Loucy (cell line): ENCODE results near the gene ELP6.

Experiments
- H2AFZ ChIP-seq: fragments of 200-600 bp; sonication (generic); 2 replicates; pipeline ENCODE4 v1.6.0; 2016; ENCODE audit warnings: antibody characterized with exemption, mild to moderate bottlenecking, low read length, moderate library complexity
- H3F3A ChIP-seq: fragments of 200-600 bp; 2 replicates; pipeline ENCODE4 v1.6.0; 2016; ENCODE audit warnings: antibody characterized with exemption, low read depth, mild to moderate bottlenecking
- H3K27me3 ChIP-seq: fragments of 200-600 bp; sonication (generic); 2 replicates; pipeline ENCODE4 v1.6.1; 2014; ENCODE audit warnings: low read length, mild to moderate bottlenecking; ENCODE audit not compliant: insufficient read depth, poor library complexity, severe bottlenecking
- H3K36me3 ChIP-seq: fragments of 200-600 bp; sonication (generic); 2 replicates; pipeline ENCODE4 v1.6.1; 2016; ENCODE audit warnings: low read length; ENCODE audit not compliant: insufficient read depth
- H3K4me1 ChIP-seq: fragments of 200-600 bp; sonication (generic); 2 replicates; pipeline ENCODE4 v1.5.1; 2014; ENCODE audit warnings: low read length, mild to moderate bottlenecking; ENCODE audit not compliant: insufficient read depth, poor library complexity, severe bottlenecking
- H3K4me2 ChIP-seq: fragments of 200-600 bp; sonication (generic); 2 replicates; pipeline ENCODE4 v1.6.0; 2014; ENCODE audit warnings: antibody characterized with exemption, low read length, low read depth, mild to moderate bottlenecking; ENCODE audit not compliant: poor library complexity, severe bottlenecking
- H3K4me3 ChIP-seq: fragments of 200-600 bp; sonication (generic); 2 replicates; pipeline ENCODE4 v1.5.1; 2014; ENCODE audit warnings: low read length, mild to moderate bottlenecking, mixed read lengths; ENCODE audit not compliant: poor library complexity, severe bottlenecking
- H3K79me2 ChIP-seq: fragments of 200-600 bp; sonication (generic); 2 replicates; pipeline ENCODE4 v1.6.1; 2014; ENCODE audit warnings: low read length; ENCODE audit not compliant: insufficient read depth
- H3K9ac ChIP-seq: fragments of 200-600 bp; sonication (generic); 2 replicates; pipeline ENCODE4 v1.6.0; 2014; ENCODE audit warnings: mild to moderate bottlenecking, low read depth, low read length, moderate library complexity; ENCODE audit not compliant: poor library complexity, severe bottlenecking
- H3K9me2 ChIP-seq: fragments of 200-600 bp; sonication (generic); replicated peaks from 2 replicates; pipeline ENCODE4 v1.6.1; 2016; ENCODE audit warnings: low read depth, low read length, mixed read lengths
- H3K9me3 ChIP-seq: fragments of 200-600 bp; sonication (generic); 2 replicates; pipeline ENCODE4 v1.6.1; 2014; ENCODE audit warnings: mild to moderate bottlenecking, antibody characterized with exemption, low read length, low read depth; ENCODE audit not compliant: insufficient read depth
- H4K20me1 ChIP-seq: fragments of 200-600 bp; sonication (generic); 2 replicates; pipeline ENCODE4 v1.6.0; 2014; ENCODE audit warnings: antibody characterized with exemption, low read length, mild to moderate bottlenecking; ENCODE audit not compliant: insufficient read depth, poor library complexity, severe bottlenecking
- CTCF ChIP-seq: fragments of 200-600 bp; sonication (generic); conservative IDR thresholded peaks from 2 replicates; pipeline ENCODE4 v1.5.1; 2014; ENCODE audit warnings: mild to moderate bottlenecking, antibody characterized with exemption, low read length
- EZH2phosphoT487 ChIP-seq: fragments of 200-600 bp; IDR thresholded peaks from 2 replicates; pipeline ENCODE4 v1.6.1; 2018; ENCODE audit warnings: antibody characterized with exemption, mild to moderate bottlenecking, moderate library complexity, borderline replicate concordance

Gene ELP6

GRCh38 chr3:47540281-47540680 lies 26.8 kb upstream of the ELP6 start:
- H3K27me3 ChIP-seq = no peaks in the 10 kb centered on the region
- H3K4me1 ChIP-seq = no peaks in the 10 kb centered on the region
- no peaks in the 10 kb centered on the region for H3K9me3 ChIP-seq
- TF ChIP-seq EZH2phosphoT487 = no peak
- no peak for TF ChIP-seq CTCF
- H3K36me3 ChIP-seq = no peaks in the 10 kb centered on the region
- no peak overlapping the region for H3K4me2 ChIP-seq
- no peak overlapping the region for H2AFZ ChIP-seq
- H3F3A ChIP-seq = no peaks in the 10 kb centered on the region
- no peaks in the 10 kb centered on the region for H3K9me2 ChIP-seq
- H3K9ac ChIP-seq = no peak overlapping the region
- no peak overlapping the region for H3K4me3 ChIP-seq
- no peaks in the 10 kb centered on the region for H4K20me1 ChIP-seq
- H3K79me2 ChIP-seq = no peaks in the 10 kb centered on the region

DNA sequence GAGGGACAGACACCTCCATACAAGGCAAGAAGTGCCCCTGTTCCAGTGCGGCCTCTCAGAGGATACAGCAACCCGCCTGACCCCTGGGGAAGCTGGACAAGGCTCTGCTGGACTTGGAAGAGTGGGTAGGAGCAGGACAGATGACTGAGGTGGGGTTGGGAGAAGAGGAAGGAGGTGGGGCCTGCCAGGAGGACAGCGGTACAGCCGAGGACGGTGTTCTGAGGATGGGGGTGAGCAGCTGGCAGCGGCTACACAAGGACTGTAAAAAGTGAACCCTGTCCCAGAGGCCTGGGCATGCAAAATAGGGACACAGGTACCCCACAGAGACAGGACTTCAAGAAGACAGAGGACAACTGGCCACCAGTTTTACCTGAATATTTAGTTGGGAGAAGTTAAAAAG lies 23.5 kb upstream of the ELP6 start:
- H3K4me1 ChIP-seq = no peaks in the 10 kb centered on the region
- H2AFZ ChIP-seq = no peak overlapping the region
- H3K27me3 ChIP-seq = no peaks in the 10 kb centered on the region

DNA sequence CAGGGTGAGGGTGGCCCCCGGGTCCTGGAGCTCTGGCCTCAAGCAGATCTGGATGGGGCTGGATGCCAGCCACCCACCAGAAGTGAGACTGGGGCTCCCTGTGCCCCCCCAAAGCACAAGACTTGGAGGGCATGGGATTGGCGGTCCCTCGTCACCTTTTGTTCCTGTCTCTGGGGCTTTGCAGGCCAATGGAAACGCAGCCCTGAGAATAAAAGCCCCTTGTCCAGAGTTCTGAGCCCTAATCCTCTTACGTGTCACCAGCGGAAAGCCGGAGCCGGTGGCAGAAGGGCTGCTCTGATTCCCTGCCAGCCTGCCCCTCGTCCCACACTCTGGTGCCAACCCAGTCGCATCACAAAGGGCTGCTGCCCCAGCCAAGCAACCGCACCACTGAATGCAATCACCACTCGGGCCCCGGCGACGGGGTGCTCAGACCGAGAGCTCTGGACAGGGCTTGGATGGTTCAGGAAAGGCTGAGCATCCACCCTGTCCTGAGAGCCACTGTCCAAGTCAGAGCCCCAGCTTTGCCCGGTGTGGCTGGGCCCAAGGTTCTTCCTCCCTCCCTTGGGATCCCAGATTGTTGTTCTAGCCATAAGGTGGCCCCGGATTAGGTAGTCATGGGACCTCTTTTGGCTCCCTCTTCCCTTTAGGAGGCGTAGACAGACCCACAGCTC lies 22.8 kb upstream of the ELP6 start:
- Histone ChIP-seq H3K4me1 (no peaks in the 10 kb centered on the region), H3K79me2 (no peaks in the 10 kb centered on the region), H3K4me2 (no peak overlapping the region), H3K9me2 (no peaks in the 10 kb centered on the region), H3K4me3 (no peak overlapping the region), H3F3A (no peaks in the 10 kb centered on the region), H3K36me3 (no peaks in the 10 kb centered on the region), H2AFZ (no peak overlapping the region), H4K20me1 (no peaks in the 10 kb centered on the region), H3K9me3 (no peaks in the 10 kb centered on the region), H3K9ac (no peak overlapping the region), H3K27me3 (no peaks in the 10 kb centered on the region)
- TF ChIP-seq CTCF = no peak
- TF ChIP-seq EZH2phosphoT487 = no peak

More for the DNA sequence above, 23.5 kb upstream of the ELP6 start:
- Histone ChIP-seq H3K4me2 (no peak overlapping the region), H3K36me3 (no peaks in the 10 kb centered on the region), H3K79me2 (no peaks in the 10 kb centered on the region), H3K9me2 (no peaks in the 10 kb centered on the region), H3K9ac (no peak overlapping the region), H3K4me3 (no peak overlapping the region), H3K9me3 (no peaks in the 10 kb centered on the region), H3F3A (no peaks in the 10 kb centered on the region), H4K20me1 (no peaks in the 10 kb centered on the region)
- TF ChIP-seq EZH2phosphoT487 = no peak
- TF ChIP-seq CTCF = no peak
